GM18861 (cell line): ENCODE measurements around the gene SEMA4A.
"Not testable (repeated sequence)": the region's sequence is repeated elsewhere in the genome, so short reads cannot be mapped to it uniquely, and the experiment has no call there.

Source experiments
- ATAC-seq: cut with Tn5 transposase; IDR thresholded peaks from one replicate; pipeline ENCODE4 v1.9.1; 2021; ENCODE audit not compliant: unreplicated experiment

Gene SEMA4A

DNA sequence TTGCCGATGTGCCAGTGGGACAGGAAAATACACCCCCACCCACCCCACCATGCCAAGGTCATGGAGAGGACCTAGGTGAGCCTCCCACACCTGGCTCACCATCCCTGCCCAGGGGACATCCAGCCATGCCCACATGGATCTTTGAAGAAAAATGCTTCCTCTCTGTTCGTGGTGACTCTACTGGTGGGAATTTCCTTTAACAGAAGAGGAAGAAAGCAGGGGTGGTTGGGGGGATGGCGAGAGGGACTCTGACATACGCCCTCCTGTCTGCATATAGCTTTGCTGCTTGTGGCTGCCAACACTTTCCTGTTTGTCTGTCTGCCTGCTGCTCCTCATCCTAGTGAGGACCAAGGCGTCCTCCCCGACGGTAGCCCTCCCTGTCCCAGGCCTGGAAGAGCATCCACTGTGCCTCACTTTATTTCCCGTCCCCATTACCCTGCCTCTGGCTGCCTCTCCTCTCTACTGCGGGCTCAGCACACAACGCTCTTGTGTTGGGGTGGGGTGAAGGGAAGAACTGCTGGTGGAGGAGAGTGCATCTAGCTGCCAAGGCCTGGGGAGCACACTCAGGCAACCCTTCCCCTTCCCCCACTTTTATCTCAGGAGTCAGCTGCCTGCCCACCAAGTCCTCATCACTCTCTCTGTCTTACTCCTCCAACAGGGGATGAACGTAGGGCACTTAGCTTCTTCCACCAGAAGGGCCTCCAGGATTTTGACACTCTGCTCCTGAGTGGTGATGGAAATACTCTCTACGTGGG, 2.5 kb downstream of the SEMA4A start:
- no peak for ATAC-seq

DNA sequence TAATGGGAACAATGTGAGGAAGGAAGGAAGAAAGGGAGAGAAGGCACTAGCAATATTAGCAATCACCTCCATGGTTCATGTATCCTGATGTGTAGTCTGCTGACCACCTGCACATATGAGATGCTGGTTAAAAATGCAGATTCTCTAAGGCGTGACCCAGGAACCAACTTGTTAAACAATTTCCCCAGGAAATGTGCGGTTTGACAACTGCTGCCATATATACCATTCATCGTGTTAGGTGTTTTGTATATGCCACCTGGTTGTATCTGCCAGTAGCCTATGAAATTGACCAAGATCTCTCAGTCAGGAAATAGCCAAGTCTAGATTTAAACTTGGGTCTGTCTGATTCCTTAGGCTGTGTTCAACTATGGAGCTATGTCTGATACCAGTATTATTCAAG, 4.1 kb downstream of the SEMA4A start:
- ATAC-seq = peak; percentile 32

DNA sequence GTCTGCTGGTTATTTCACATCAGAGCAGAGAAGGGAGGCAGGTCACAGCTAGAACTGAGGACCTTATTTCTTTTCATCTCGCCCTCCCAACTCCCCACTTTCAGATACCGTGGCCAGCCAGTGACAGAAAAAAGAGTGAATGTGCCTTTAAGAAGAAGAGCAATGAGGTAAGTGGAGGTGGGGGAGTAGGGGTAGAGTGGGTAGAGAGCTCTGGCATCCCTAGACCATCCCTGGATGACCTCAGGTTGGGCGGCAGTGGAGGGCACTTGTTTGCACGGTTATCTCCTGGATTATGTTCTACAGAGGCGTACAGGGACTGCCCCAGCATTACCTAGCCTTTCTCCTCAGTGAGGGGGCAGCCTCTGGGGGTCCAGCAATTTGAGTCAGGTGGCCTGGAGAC, 4.6 kb downstream of the SEMA4A start:
- no peak for ATAC-seq

DNA sequence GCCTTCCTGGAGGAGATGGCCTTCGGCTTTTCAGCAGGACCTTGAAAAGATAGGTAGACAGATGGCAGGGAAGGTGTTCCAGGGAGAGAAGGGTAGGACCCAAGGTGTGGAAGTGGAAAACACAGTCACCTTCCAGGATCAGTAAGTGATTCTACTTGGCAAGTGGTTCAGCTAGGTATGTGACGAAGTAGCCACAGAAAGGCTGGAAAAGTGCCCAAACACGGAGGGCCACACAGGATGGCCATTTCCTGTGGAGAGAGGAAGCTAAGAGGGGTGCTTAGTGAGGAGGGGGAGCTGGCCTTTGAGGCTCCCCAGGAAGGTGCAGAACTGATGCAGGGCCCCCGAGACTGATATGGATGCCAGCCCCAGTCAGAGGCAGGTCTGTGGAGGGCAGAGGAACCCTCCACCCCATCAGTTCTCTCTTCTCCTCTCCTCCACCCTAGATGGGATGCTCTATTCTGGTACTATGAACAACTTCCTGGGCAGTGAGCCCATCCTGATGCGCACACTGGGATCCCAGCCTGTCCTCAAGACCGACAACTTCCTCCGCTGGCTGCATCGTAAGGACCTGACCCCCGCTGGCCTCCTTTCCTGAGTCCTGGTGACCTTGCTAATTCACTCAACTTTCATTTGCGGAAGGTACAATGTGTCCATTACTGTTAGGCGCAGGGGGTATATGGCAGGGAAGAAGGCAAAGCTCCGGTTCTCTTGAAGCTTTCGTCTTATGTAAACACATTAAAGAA, 6.8 kb downstream of the SEMA4A start:
- ATAC-seq = no peak

DNA sequence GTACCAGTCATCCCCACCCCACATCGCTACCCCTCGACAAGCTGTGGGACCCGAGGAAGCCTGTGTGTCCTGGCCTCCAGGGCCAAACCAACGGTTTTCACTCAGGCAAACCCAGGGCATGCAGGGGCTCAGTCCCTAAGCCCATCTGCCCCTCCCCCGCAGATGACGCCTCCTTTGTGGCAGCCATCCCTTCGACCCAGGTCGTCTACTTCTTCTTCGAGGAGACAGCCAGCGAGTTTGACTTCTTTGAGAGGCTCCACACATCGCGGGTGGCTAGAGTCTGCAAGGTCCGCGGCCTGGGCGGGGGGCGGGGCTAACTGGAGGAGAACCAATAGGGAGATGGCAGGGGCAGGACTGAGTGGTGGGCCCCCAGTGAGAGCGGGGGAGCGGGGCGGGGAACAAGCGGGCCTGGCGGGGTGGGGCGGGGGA, 7.4 kb downstream of the SEMA4A start:
- no peak for ATAC-seq

DNA sequence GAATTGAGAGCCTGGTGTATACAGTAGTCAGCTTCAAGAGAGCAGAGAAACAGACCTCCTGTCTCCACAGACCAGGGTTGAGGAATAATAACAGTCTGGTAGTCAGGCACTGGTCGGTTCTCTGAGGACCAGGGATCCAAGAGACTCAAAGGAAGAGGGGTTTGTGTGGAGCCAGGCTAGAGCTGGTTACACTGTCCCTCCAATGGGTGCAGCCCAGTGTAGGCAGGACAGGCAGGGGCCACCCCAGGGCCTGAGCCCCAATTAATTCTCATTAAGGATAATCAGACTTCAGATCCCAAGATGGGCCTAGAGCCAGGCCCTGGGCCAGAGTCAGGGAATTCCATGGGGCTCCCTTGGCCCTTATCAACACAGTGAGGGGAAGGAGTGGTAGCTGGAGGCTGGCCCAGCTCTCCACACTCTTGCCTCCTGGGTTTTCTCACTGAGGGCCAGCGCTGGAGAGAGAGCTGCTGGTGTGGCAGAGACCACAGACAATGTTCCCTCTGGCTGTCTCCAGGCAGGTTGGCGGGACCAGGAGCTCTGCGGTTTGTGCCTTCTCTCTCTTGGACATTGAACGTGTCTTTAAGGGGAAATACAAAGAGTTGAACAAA, 9.1 kb downstream of the SEMA4A start:
- no peak for ATAC-seq

DNA sequence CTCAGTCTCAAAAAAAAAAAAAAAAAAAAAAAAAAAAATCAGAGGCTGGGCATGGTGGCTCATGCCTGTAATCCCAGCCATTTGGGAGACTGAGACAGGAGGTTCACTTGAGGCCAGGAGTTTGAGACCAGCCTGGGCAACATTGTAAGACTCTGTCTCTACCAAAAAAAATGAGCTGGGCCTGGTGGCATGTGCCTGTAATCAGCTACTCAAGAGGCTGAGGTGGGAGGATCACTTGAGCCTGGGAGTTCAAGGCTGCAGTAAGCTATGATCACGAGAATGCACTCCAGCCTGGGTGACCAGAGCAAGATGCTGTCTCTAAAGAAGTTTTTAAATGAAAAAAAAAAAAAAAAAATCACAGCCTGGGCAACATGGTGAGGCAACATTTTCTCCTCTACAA, 10.3 kb downstream of the SEMA4A start:
- no peak for ATAC-seq

DNA sequence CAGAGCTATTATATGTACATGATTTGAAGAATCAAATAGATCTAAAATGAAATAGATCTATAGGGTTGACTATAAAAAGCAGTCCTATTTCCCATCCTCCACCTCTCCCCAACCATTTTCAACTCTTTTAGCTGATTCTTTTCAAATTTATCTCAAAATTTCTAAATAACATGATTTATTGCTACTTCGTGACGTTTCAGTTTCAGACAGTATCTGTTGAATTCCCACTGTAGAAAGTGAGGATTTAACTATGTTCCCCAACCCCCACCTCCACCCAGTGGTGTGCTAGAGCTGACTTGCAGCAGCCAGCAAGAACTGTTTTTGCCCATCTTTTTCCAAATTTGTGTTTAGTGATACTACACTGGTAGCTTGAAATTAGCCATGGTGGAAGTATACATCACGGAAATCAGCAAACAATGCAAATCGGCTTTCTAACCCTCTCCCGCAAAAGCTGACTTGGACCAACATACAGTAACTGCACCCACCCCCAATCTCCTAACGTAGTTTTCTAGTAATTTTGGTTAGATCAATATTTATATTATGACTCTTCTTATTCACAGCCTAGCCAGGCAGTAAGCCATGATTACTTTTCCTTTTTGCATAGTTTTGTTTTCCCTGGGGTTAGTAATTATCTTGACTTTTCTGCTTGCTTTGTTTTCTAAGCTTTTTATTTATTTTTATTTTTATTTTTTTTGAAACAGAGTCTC, 10.9 kb downstream of the SEMA4A start:
- ATAC-seq = no peak

DNA sequence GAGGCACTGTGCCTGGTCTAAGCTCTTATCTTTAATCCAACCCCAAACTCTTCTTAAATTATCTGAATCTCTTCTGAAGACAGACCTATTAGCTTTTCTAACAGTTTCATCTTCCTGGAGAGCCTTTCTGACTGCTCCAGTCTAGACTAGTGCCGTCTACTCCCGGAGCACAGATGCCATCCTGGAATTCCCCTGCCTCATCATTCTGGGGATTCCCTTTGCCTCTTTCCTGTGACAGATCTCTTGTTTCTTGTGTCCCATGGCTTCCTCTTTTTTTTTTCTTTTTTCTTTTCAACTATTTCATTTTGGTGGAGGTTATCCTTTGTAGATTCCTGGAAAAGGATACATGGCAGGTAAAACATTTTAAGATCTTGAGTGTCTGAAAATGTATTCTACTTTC, 11.7 kb downstream of the SEMA4A start:
- ATAC-seq = no peak

DNA sequence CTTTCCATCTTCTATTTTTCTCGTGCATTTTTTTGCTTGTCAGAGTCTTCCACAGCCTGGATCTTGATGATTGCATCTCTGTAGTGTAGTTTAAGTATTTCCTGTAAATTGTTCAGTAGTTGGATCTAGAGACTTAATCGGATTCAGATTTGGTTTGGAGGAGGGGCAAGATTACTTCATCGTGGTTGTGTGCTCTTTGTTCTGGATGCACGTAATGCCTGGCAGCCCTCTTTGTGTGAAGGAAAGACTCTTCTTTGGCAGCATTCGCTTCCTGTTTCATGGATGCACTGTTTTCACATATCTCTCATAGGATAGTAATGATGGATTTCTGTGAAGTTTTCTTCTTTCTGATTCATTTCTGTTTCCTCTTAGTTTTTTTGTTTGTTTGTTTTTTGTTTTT, 14.2 kb downstream of the SEMA4A start:
- no peak for ATAC-seq

DNA sequence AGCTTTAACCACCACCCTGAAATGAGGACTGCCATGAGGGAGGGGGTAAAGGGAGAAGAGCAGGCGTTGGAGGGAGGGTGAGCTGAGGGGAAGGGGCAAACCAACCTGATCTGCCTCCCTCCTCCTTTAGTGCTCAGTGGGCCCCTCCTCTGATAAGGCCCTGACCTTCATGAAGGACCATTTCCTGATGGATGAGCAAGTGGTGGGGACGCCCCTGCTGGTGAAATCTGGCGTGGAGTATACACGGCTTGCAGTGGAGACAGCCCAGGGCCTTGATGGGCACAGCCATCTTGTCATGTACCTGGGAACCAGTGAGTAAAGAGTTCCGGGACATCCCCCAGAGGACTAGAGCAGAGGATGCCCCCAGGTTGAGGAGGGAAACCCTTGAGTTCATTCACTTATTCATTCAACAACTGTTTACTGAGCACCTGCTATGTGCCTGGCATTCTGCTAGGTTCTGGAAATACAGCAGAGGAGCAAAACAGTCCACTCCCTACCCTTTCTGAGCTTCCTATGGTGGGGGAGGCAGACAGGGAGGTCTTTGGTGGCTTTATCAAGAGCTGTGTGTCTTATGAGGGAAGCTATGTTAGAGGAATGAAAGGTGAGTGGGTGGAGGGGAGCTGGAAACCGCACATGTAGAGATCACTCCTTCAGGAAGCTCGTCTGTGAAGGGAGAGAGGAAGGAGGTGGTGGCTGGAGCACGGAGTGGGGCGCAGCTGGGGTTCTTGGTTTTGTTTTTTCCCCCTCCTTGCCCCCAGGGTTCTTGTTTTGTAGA, 19.5 kb downstream of the SEMA4A start:
- no peak for ATAC-seq

DNA sequence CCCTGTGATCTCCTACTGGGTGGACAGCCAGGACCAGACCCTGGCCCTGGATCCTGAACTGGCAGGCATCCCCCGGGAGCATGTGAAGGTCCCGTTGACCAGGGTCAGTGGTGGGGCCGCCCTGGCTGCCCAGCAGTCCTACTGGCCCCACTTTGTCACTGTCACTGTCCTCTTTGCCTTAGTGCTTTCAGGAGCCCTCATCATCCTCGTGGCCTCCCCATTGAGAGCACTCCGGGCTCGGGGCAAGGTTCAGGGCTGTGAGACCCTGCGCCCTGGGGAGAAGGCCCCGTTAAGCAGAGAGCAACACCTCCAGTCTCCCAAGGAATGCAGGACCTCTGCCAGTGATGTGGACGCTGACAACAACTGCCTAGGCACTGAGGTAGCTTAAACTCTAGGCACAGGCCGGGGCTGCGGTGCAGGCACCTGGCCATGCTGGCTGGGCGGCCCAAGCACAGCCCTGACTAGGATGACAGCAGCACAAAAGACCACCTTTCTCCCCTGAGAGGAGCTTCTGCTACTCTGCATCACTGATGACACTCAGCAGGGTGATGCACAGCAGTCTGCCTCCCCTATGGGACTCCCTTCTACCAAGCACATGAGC, 23.3 kb downstream of the SEMA4A start:
- no peak for ATAC-seq

DNA sequence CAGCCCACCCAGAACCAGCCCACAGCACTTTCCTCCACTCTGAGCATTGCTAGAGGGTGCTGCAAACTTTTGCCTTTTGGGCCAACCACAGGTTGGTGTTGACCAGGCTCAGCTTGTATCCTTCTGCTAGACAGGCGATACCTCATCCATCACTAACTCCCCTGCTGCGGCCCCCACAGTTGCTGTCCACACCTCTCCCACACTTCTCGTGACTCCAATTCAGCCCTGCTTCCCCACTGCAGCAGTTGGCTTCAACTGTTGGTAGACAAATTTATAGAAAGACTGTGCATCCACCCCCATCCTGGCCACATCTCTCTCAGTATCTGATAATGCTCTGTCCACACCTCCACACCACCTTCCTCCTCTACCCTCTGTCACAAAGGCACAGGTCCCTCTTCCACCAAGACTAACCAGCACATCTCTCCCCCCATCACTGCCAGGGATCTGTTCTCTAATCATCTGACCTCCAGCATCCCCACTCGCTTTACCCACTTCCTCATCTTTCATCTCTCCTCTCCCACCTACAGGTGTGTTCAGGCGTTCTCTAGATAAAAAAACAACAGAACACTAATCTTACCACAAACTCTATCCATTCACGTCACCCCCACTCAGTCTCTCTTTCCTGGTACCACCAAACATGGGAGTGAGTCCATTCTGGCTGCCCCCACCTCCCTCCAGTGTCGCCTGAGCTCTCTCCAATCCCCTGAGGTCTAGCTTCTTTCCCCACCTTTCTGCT, 24.7 kb downstream of the SEMA4A start:
- ATAC-seq = no peak

DNA sequence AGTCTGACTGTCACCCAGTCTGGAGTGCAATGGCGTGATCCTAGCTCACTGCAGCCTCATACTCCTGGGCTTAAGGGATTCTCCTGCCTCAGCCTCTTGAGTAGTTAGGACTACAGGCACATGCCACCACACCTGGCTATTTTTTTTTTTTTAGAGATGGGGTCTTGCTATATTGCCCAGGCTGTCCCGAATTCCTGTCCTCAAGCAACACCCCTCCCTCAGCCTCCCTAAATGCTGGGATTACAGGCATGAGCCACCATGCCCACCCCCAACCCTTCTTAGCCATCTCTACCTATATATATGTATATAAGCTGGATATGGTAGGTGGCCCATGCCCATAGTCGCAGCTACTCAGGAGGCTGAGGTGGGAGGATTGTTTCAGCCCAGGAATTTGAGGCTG, 27.1 kb downstream of the SEMA4A start:
- no peak for ATAC-seq

DNA sequence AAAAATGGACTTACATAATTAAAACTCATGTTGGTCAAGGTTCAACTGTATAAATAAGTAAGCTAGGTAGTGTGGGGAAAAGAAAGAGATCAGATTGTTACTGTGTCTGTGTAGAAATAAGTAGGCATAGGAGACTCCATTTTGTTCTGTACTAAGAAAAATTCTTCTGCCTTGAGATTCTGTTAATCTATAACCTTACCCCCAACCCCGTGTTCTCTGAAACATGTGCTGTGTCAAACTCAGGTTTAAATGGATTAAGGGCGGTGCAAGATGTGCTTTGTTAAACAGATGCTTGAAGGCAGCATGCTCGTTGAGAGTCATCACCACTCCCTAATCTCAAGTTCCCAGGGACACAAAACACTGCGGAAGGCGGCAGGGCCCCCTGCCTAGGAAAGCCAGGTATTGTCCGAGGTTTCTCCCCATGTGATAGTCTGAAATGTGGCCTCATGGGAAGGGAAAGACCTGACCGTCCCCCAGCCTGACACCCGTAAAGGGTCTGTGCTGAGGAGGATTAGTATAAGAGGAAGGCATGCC, 28.1 kb downstream of the SEMA4A start:
- ATAC-seq = not testable (repeated sequence)

DNA sequence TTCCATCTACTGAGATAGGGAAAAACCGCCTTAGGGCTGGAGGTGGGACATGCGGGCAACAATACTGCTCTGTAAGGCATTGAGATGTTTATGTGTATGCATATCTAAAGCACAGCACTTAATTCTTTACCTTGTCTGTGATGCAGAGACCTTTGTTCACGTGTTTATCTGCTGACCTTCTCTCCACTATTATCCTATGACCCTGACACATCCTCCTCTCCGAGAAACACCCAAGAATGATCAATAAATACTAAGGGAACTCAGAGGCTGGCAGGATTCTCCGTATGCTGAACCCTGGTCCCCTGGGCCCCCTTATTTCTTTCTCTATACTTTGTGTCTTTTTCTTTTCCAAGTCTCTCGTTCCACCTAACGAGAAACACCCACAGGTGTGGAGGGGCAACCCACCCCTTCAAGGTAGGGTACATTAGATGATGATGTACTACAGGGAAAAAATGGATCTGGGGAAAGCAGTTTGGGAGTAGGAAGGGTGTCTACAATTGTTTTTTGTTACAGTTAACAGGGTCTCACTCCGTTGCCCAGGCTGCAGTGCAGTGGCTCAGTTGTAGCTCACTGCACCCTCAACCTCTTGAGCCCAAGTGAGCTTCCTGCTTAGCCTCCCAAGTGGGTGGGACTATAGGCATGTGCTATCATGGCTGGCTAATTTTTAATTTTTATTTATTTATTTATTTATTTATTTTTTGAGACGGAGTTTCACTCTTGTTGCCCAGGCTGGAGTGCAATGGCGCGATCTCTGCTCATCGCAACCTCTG, 28.8 kb downstream of the SEMA4A start:
- not testable (repeated sequence) for ATAC-seq

DNA sequence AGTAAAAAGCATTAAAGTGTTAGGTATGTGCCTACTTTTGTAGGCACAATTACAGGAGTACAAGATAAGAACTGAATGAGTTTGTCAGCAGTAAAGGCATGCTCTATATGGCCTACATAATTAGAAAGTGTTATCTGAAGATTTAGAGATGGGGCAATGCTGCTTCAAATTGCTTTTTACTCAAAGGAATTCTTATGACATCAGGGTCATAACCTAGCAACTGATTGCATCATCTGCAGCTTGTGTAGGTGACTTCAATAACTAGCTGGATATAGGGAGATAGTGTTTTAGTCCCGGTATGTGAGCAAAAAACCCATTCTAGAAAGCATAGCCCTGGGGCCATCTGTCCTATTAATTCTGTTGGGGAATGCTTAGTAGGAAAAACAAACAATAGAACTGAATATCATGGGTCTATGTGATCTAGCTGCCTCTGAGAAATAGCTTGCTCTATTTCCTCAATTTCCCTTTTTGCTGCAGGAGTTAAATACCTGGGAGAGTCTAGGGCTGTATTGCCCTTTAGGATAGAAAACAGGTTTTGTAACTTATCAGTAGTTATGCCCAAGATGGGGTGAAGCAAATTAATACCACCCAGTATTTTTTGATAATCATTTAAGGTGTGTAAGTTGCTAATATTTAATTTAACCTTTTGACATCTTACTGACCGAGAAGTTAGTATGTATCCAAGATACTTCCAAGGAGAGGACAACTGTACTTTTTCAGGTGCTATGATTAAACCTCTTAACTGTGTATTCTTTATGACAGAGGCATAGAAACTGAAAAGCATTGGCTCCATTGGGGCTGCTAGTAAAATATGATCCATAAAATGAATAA, 33.2 kb downstream of the SEMA4A start:
- ATAC-seq = not testable (repeated sequence)

DNA sequence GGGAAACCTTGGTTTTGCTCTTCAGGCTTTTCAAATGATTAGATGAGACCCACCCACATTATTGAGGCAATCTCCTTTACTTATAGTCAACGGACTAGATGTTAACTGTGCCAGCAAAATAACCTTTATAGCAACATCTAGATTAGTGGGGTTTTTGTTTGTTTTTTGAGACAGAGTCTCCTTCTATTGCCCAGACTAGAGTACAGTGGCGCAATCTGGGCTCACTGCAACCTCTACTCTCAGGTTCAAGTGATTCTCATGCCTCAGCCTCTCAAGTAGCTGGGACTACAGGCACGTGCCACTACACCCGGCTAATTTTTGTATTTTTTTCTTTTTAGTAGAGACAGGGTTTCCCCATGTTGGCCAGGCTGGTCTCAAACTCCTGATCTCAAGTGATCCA, 36.9 kb downstream of the SEMA4A start:
- not testable (repeated sequence) for ATAC-seq
